Motor neuron (in vitro differentiated cells): ENCODE data around the gene SUN5. TPM values are rescaled to one million over a fixed set of nuclear protein-coding genes. Genes with fewer than 3 reads are reported as not detected.
A peak's percentile ranks its signal among the peaks of the same experiment; 100 is the strongest.

ENCODE experiments used
- ATAC-seq, 8 experiments: fragments of 200-7000 bp; cut with Tn5 transposase; replicated peaks in 6 of 8; 2 replicates each; pipeline ENCODE4 v1.8.0; 2021; ENCODE audit warnings: mild to moderate bottlenecking in 8 of 8, moderate library complexity in 8 of 8
- H3K27ac ChIP-seq, 2 donors: fragments of 250-450 bp; sonication (Bioruptor Pico); 2 replicates each; pipeline ENCODE4 v1.9.0; 2021; ENCODE audit warnings: antibody characterized with exemption in 2 of 2, mild to moderate bottlenecking in 2 of 2, moderate library complexity in 1 of 2
- H3K4me1 ChIP-seq, 2 donors: fragments of 250-450 bp; sonication (Bioruptor Pico); replicated peaks in 1 of 2; 2 replicates each; pipeline ENCODE4 v1.6.1; 2021; ENCODE audit warnings: antibody characterized with exemption in 2 of 2, mild to moderate bottlenecking in 2 of 2, moderate library complexity in 1 of 2
- H3K4me3 ChIP-seq, 5 donors: fragments of 250-450 bp; sonication (Bioruptor Pico); 2 replicates each; pipeline ENCODE4 v1.9.0; 2021; ENCODE audit warnings: antibody characterized with exemption in 5 of 5, mild to moderate bottlenecking in 5 of 5, moderate library complexity in 4 of 5
- WGBS, 10 experiments: fragments of 450-650 bp; shearing (Covaris generic); methylation state at CpG; one replicate each; pipeline ENCODE4 v1.0.0; 2022; 5-methylcytosine and 5-hydroxymethylcytosine counted together
- in situ Hi-C, 9 experiments: fragments of 400-800 bp; cut with MboI; loops; one replicate each; pipeline ENCODE4 v1.15.0; 2021; ENCODE audit warnings: low sequenced_read_pairs in 9 of 9, low pct_unique_long_range_greater_than_20kb in 2 of 9; ENCODE audit not compliant: unreplicated experiment in 9 of 9
- total RNA-seq, 8 experiments: library from RNA; unstranded; fragments of 300-600 nt; gene quantifications; 2 replicates each; pipeline versions ENCODE4 v1.2.3 to v1.2.4, GENCODE V29; 2022

Gene SUN5
- total RNA-seq, 8 experiments from 2014 or later: not detected

DNA sequence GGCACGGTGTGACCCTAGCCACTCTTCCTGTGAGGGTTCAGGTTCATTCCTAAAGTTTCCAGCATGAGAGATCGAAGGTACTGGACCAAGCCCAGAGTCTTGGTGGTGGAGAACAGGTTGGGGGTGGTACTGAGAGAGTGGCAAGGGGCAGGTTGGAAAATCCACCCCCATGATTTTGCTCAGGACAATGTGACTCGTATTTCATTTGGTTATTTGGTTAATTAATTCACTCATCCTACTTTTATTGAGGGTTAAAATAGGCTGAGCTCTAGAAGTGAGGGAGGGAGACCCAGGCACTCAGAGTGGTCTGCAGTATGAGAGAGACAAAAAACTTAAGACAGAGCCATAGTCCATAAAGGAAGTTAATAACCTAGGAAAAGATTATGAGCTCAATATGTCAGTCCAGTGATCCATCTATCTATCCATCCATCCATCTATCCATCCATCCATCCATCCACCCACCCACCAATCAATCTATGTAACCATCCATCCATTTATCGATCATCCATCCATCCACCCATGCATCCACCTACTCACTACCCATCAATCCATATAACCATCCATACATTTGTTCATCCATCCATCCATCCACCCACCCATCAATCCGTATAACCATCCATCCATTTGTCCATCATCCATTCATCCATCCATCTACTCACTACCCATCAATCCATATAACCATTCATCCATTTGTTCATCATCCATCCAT is 20.5 kb upstream of the SUN5 start:
- no peak for ATAC-seq
- H3K4me3 ChIP-seq: no peak overlapping the region
- H3K4me1 ChIP-seq: no peaks in the 10 kb centered on the region
- in situ Hi-C loops: no loop called here
- H3K27ac ChIP-seq: no peak overlapping the region
- WGBS, 10 experiments: 5 to 94% (median 48%) methylated on average over 2 to 4 of the region's 5 CpGs; no CpG with 5 or more reads in 1 of the 10 experiments

- WGBS, 10 experiments: 17 to 80% (median 71%) methylated on average over 1 of the region's 1 CpG; no CpG with 5 or more reads in 5 of the 10 experiments
- no peak overlapping the region for H3K27ac ChIP-seq
- in situ Hi-C loops: no loop called here
- no peak overlapping the region for H3K4me3 ChIP-seq
- H3K4me1 ChIP-seq: no peaks in the 10 kb centered on the region
- no peak for ATAC-seq
Measured at GRCh38 chr20:33024243-33024560, 20.0 kb upstream of the SUN5 start.

DNA sequence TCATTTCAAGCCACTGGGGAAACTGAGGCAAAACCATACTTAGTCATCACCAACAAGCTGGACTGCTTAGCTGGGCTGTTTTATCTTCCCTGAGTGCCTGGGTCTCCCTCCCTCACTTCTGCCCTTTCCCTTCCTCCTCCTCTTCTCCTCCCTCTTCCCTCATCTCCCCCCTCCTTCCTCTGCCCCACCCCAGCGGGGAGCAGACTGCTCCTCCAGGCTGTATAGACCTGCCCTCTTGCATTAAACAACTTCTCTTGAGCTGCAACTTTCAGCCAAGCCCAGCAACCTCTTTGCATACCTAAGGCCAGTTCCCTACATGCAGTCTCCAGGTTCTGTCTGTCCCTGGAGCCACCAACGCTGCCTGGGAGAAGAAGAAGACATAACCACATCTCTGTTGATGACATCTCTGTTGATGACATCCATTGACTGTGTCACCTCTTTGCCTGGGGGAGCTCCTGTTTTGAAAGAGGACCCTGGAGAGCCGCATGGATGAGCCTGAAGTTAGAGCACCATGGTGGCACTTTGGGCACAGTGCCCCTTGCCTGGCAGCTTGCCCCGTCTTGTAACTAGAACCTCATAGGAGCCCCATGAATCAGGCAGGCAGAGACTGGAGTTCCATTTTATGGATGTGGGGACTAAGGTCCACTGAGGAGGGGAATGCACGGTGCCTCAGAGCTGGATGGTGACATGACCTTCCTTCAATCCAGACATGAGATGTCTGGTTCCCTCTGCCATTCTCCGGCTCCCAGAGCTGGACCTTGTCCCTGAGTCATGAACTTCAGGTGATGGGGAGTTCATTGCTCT is 19.4 kb upstream of the SUN5 start:
- WGBS, 10 experiments: 10 to 67% (median 56%) methylated on average over 1 to 2 of the region's 6 CpGs; no CpG with 5 or more reads in 7 of the 10 experiments
- Histone ChIP-seq H3K4me1 (no peaks in the 10 kb centered on the region), H3K4me3 (no peak overlapping the region), H3K27ac (no peak overlapping the region)
- in situ Hi-C loops: no loop called here
- ATAC-seq: peak in 1 of 8 experiments; percentile 34

DNA sequence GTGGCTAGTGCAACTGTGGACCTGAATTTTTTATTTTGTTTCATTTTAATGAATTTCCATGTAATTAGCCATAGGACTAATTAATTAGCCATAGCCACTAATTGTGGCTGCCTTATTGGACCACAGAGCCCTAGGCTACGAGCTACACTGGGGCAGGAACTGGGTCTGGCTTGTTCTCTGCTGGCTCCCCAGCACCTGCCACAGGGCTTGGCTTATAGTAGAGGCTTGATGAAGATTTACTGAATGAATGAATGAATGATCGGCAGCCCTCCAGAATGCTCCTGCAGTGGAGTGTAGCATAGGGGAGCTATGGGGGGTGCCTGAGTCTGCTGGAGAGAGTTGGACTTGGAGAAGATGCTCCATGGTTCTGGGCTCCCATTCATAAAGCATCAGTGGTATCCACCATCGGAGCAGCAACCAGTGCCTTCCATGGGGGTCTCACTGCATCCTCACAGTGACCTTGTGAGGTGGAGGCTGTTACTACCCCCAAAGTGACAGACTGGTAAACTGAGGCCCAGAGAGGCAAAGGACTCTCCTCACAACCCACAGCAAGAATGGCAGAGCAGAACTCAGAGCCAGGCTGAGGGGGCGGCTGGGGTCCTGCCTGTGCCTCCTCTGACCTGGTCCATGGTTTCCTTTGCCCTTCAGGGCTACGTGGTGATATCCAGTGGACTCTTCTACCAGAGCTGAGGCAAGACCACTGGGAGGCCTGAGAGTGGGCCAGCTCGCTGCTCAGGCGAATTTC is 18.6 kb upstream of the SUN5 start:
- no peaks in the 10 kb centered on the region for H3K4me1 ChIP-seq
- H3K27ac ChIP-seq: no peak overlapping the region
- ATAC-seq: no peak
- 0 to 100% (median 60%) methylated on average over 1 to 4 of the region's 7 CpGs; no CpG with 5 or more reads in 3 of the 10 experiments for WGBS, 10 experiments
- H3K4me3 ChIP-seq: no peak overlapping the region
- in situ Hi-C loops: no loop called here

DNA sequence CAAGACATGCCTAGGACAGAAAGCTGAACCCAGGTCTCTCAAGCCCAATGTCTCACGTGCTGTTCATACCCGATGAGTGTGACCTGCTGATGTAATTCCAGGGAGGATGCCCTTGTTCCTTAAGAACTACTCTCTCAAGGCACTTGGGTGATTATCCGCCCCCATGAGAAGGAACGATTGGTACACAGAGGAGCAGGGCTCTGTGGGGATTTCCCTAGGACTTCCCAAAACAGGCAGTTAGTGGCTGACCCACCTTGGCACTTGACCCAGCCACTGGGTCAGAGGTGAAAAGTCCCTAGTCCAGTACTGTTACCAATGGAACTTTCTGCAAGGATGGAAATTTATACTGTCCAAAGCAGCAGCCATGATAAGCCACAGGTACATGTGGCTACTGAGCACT is 18.1 kb upstream of the SUN5 start:
- no peak for ATAC-seq
- no peak overlapping the region for H3K4me3 ChIP-seq
- no peak overlapping the region for H3K27ac ChIP-seq
- H3K4me1 ChIP-seq: no peaks in the 10 kb centered on the region
- in situ Hi-C loops: no loop called here
- 27 to 71% methylated on average over 3 to 4 of the region's 4 CpGs; no CpG with 5 or more reads in 8 of the 10 experiments for WGBS, 10 experiments

DNA sequence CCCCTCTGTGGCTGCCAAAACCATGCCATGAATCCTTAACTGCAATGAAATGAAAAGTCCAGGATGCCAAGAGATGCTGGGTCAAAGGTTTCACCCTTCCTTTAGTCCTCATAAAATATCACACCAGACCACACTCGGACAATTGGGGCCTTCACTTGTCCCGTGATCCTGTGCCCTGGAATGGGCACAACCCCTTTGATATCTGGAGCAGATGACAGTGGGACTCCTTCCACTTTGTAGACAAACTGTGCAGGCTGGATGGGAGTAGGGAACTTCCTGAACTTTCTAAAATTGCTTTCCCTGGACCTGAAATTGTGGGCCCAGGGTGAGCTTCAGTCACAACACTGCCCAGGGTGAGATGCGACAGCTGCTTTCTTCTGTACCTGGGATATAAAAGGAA is 17.6 kb upstream of the SUN5 start:
- no peaks in the 10 kb centered on the region for H3K4me1 ChIP-seq
- H3K4me3 ChIP-seq: no peak overlapping the region
- ATAC-seq: no peak
- no peak overlapping the region for H3K27ac ChIP-seq
- in situ Hi-C loops: no loop called here
- WGBS, 10 experiments: 0 to 100% (median 62%) methylated on average over 1 to 3 of the region's 3 CpGs; no CpG with 5 or more reads in 4 of the 10 experiments

- in situ Hi-C loops: no loop called here
- no peak for ATAC-seq
- 0 to 84% (median 58%) methylated on average over 1 to 6 of the region's 18 CpGs; no CpG with 5 or more reads in 6 of the 10 experiments for WGBS, 10 experiments
Measured at GRCh38 chr20:33020278-33021161, 16.3 kb upstream of the SUN5 start.

DNA sequence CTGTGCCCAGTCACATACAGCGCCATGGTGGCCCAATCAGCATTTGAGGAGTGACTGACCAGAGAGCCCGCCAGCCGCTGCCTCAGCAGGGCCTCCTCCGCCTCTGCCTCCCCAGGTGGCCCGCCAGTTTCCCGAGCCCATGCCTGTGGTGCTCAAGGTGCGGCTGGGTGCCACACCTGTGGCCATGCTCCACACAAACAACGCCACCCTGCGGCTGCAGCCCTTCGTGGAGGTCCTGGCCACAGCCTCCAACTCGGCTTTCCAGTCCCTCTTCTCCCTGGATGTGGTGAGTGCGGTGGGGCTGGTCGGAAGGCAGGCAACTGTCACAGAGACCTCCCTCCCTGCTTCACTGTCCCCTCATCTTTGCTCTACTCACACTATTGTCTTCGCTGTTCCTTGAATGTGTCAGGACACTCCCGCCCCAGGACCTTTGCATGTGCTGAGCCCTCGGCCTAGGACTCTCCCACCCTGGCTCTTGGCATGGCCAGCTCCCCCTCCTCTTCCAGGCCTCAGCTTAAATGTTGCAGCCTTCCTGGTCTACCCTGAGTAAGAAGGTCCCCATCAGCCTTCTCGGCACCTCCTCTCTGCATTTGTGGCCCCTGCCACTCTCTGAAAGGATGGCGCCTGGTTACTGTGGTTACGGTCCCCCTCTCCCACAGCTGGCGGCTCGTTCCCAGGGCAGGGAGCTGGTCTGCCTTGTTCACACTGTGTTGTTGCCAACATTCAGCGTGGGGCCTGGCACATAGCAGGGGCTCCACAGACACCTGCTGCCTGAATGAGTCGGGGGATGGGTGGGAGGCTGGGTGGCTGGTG is 15.4 kb upstream of the SUN5 start:
- peaks cover 0 to 5% of the 10 kb centered on the region in 2 donors for H3K4me1 ChIP-seq
- no peak for ATAC-seq
- H3K4me3 ChIP-seq: no peak overlapping the region
- no peak overlapping the region for H3K27ac ChIP-seq
- in situ Hi-C loops: no loop called here
- 24 to 81% (median 70%) methylated on average over 1 to 6 of the region's 23 CpGs; no CpG with 5 or more reads in 3 of the 10 experiments for WGBS, 10 experiments

More at GRCh38 chr20:33020278-33021161, 16.3 kb upstream of the SUN5 start:
- Histone ChIP-seq H3K4me1 (no peaks in the 10 kb centered on the region), H3K4me3 (no peak overlapping the region), H3K27ac (no peak overlapping the region)

DNA sequence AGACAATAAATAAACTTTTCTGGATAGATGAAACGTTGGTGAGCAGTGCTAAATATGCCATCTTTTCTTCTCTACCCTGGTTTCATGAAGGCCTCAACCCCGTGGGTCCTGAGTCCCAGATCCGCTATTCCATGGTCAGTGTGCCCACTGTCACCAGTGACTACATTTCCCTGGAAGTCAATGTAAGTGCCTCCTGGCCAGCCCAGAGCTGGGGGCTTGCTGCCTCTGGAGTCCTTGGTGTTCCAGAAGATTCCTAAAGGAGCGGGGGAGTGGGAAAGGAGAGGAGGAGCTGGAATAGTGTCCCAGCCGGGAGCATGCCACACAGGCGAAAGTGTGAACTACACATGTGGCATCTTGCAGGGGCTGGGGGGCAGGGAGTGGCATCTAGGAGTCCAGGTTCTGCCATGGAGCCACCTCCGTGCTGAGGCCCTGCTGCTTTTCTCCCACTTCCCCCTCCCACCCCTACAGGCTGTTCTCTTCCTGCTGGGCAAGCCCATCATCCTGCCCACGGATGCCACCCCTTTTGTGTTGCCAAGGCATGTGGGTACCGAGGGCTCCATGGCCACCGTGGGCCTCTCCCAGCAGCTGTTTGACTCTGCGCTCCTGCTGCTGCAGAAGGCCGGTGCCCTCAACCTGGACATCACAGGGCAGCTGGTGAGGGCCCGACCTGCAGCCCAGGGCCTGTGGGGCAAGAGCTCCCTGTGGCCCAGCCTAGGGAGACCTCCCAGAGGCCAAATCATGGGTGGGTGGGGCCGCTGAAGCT is 14.1 kb upstream of the SUN5 start:
- WGBS, 10 experiments: 0 to 60% (median 34%) methylated on average over 1 to 8 of the region's 14 CpGs; no CpG with 5 or more reads in 4 of the 10 experiments
- H3K27ac ChIP-seq: no peak overlapping the region
- in situ Hi-C loops: no loop called here

GRCh38 chr20:33017542-33017941 is 13.3 kb upstream of the SUN5 start:
- H3K27ac ChIP-seq: no peak overlapping the region
- peaks cover 0 to 8% of the 10 kb centered on the region in 2 donors for H3K4me1 ChIP-seq
- 53 to 100% (median 73%) methylated on average over 1 to 7 of the region's 7 CpGs; no CpG with 5 or more reads in 4 of the 10 experiments for WGBS, 10 experiments
- in situ Hi-C loops: no loop called here
- no peak for ATAC-seq
- no peak overlapping the region for H3K4me3 ChIP-seq

More for the DNA sequence above, 14.1 kb upstream of the SUN5 start:
- no peak for ATAC-seq
- peaks cover 0 to 8% of the 10 kb centered on the region in 2 donors for H3K4me1 ChIP-seq
- no peak overlapping the region for H3K4me3 ChIP-seq

- in situ Hi-C loops: no loop called here
- Histone ChIP-seq H3K4me1 (peaks cover 0 to 8% of the 10 kb centered on the region in 2 donors), H3K27ac (no peak overlapping the region), H3K4me3 (no peak overlapping the region)
- WGBS, 10 experiments: 0 to 62% (median 38%) methylated on average over 2 to 5 of the region's 7 CpGs; no CpG with 5 or more reads in 6 of the 10 experiments
- ATAC-seq: no peak
Measured at GRCh38 chr20:33016581-33017109, 12.4 kb upstream of the SUN5 start.
